Measurements from ENCODE around the gene NUMB. TPM values are rescaled to one million over a fixed set of nuclear protein-coding genes. Genes with fewer than 3 reads are reported as not detected.

The NUMB gene
- total RNA-seq, 1 experiment from 2014 or later, result 46.5 TPM

- Mint-ChIP-seq H3K4me3 (no peak overlapping the region), H3K27ac (no peak overlapping the region), H3K9me3 (no peaks in the 10 kb centered on the region), H3K4me1 (peaks cover 0 to 5% of the 10 kb centered on the region in 2 experiments; a peak in 2 of 4 replicates), H3K36me3 (ENCODE audit: insufficient read depth in 1 of 3, low read depth in 3 of 3) (peaks cover 7 to 29% (median 22%) of the 10 kb centered on the region in 3 experiments; a peak in 6 of 7 replicates), H3K27me3 (ENCODE audit: low read depth) (no peaks in the 10 kb centered on the region)
- H2AK5ac ChIP-seq (ENCODE audit: insufficient read length, low read length), result no peak overlapping the region
- no peak overlapping the region for H2BK20ac ChIP-seq (ENCODE audit: low read depth, low read length, poor library complexity, severe bottlenecking)
- no peaks in the 10 kb centered on the region for H3K79me2 ChIP-seq (ENCODE audit: insufficient read depth, low read length)
- no peak overlapping the region for H2BK15ac ChIP-seq (ENCODE audit: low read depth, low read length)
- no peaks in the 10 kb centered on the region for H3K9me3 ChIP-seq (ENCODE audit: control insufficient read depth, low read depth, low read length)
- H3K27ac ChIP-seq (ENCODE audit: insufficient read length, low read depth, low read length), result no peak overlapping the region
- H3K23me2 ChIP-seq (ENCODE audit: insufficient read length, low read depth, low read length, poor library complexity, severe bottlenecking), result no peaks in the 10 kb centered on the region
- no peak overlapping the region for H3K4me2 ChIP-seq (ENCODE audit: insufficient read depth, insufficient read length, low read length)
- no peak overlapping the region for H2BK120ac ChIP-seq (ENCODE audit: low read depth, low read length, poor library complexity, severe bottlenecking)
- no peaks in the 10 kb centered on the region for H3K4me1 ChIP-seq (ENCODE audit: insufficient read depth, low read length)
- H3K9ac ChIP-seq (ENCODE audit: extremely low read depth, insufficient read length, low read length), result no peak overlapping the region
- no peak overlapping the region for H2AFZ ChIP-seq (ENCODE audit: low read length)
- no peak overlapping the region for H2BK12ac ChIP-seq (ENCODE audit: insufficient read length, low read depth, low read length)
- no peak overlapping the region for H3K56ac ChIP-seq (ENCODE audit: insufficient read length, low read depth, low read length)
- H4K20me1 ChIP-seq (ENCODE audit: control insufficient read depth, insufficient read depth, insufficient read length), result no peaks in the 10 kb centered on the region
- no peak overlapping the region for H4K91ac ChIP-seq (ENCODE audit: insufficient read length, low read depth, low read length)
- no CpG with 5 or more reads among the region's 6 CpGs for WGBS (ENCODE audit: extremely low coverage, insufficient read length, low lambda C conversion rate)
- no peak overlapping the region for H4K8ac ChIP-seq (replicated peaks; ENCODE audit: insufficient read length, low read depth, low read length)
- no peaks in the 10 kb centered on the region for H3K27me3 ChIP-seq (ENCODE audit: insufficient read depth, low read length)
- no peaks in the 10 kb centered on the region for H3K79me1 ChIP-seq (ENCODE audit: insufficient read depth, low read depth, low read length, poor library complexity, severe bottlenecking)
- DNase-seq, result no peak
- H3K4ac ChIP-seq (ENCODE audit: low read depth, low read length), result no peak overlapping the region
- no peak overlapping the region for H2BK5ac ChIP-seq (ENCODE audit: insufficient read length, low read length)
- no peak overlapping the region for H3K14ac ChIP-seq (ENCODE audit: insufficient read depth, low read length)
- H3K18ac ChIP-seq (ENCODE audit: insufficient read length, low read depth, low read length), result no peak overlapping the region
- no peak overlapping the region for H4K5ac ChIP-seq (ENCODE audit: insufficient read length, low read depth, low read length)
- H3K23ac ChIP-seq (ENCODE audit: insufficient read length, low read depth, low read length), result no peak overlapping the region
- TF ChIP-seq CTCF (conservative IDR thresholded peaks at IDR 0.05), result 0 out of 3 replicates have a peak, but pooled peaks have one; percentile 21
- H3T11ph ChIP-seq (ENCODE audit: low read length), result no peak overlapping the region
Observed at GRCh38 chr14:73500360-73500759, 42.0 kb upstream of the NUMB start.
